Subcutaneous abdominal adipose tissue (tissue), 5 donors: ENCODE data around the gene CYP51A1.
"Not testable (repeated sequence)": the region's sequence is repeated elsewhere in the genome, so short reads cannot be mapped to it uniquely, and the experiment has no call there.

Experiments
- H3K27ac ChIP-seq: one replicate; pipeline ENCODE4 v1.7.0; 2013; ENCODE audit warnings: low read depth, mild to moderate bottlenecking, inconsistent platforms, low read length, moderate library complexity
- H3K27me3 ChIP-seq, 5 donors: one replicate each; pipeline ENCODE4 v1.7.0; 2013; ENCODE audit warnings: low read length in 5 of 5, inconsistent platforms in 1 of 5; ENCODE audit not compliant: control insufficient read depth in 5 of 5, insufficient read depth in 4 of 5
- H3K36me3 ChIP-seq, 5 donors: one replicate each; pipeline ENCODE4 v1.7.0; 2013; ENCODE audit warnings: low read length in 5 of 5; ENCODE audit not compliant: control insufficient read depth in 5 of 5, insufficient read depth in 5 of 5
- H3K4me1 ChIP-seq, 5 donors: one replicate each; pipeline ENCODE4 v1.7.0; 2013; ENCODE audit warnings: low read length in 5 of 5, mild to moderate bottlenecking in 3 of 5, moderate library complexity in 1 of 5; ENCODE audit not compliant: control insufficient read depth in 5 of 5, insufficient read depth in 5 of 5
- H3K4me3 ChIP-seq, 5 donors: one replicate each; pipeline ENCODE4 v1.7.0; 2013; ENCODE audit warnings: low read length in 5 of 5, low read depth in 1 of 5
- H3K9ac ChIP-seq, 5 donors: one replicate each; pipeline ENCODE4 v1.7.0; 2013; ENCODE audit warnings: low read length in 5 of 5, mild to moderate bottlenecking in 4 of 5, moderate library complexity in 3 of 5
- H3K9me3 ChIP-seq, 5 donors: one replicate each; pipeline ENCODE4 v1.7.0; 2013; ENCODE audit warnings: low read length in 5 of 5; ENCODE audit not compliant: control insufficient read depth in 5 of 5
- donor health status: healthy.
- donor health status: healthy.
- donor health status: healthy.
- donor health status: healthy.
- donor health status: healthy.

The CYP51A1 gene

DNA sequence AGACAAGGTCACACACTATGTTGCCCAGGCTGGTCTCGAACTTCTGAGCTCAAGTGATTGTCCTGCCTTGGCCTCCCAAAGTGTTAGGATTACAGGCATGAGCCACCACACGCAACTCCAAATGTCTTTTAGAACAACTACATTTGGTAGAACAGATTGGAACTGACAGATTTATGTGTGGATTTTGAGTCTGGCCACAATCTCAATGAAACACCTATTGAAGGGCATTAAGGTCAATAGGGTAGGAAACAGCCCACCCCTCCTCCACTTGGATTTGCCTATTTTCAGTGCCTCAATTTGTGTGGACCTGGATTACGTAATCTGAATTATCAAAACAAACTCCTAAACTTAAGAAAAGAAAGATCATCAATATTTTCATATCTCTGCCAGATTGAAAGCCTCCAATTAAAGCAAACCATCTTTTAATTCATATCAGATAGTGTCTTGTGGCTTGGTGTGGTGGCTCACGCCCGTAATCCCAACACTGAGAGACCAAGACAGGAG is 15.5 kb upstream of the CYP51A1 start:
- Histone ChIP-seq H3K9me3 (no peaks in the 10 kb centered on the region), H3K4me3 (no peak overlapping the region), H3K27ac (no peak overlapping the region), H3K36me3 (no peaks in the 10 kb centered on the region), H3K4me1 (no peaks in the 10 kb centered on the region), H3K9ac (no peak overlapping the region), H3K27me3 (no peaks in the 10 kb centered on the region)

GRCh38 chr7:92143192-92143880 is 9.1 kb upstream of the CYP51A1 start:
- H3K4me1 ChIP-seq, H3K36me3 ChIP-seq: not testable (repeated sequence)

GRCh38 chr7:92142791-92143190 is 8.5 kb upstream of the CYP51A1 start:
- H3K36me3 ChIP-seq, H3K4me1 ChIP-seq, H3K9me3 ChIP-seq, H3K4me3 ChIP-seq, H3K9ac ChIP-seq, H3K27ac ChIP-seq, H3K27me3 ChIP-seq: not testable (repeated sequence)

More at GRCh38 chr7:92143192-92143880, 9.1 kb upstream of the CYP51A1 start:
- H3K9ac ChIP-seq, H3K4me3 ChIP-seq, H3K9me3 ChIP-seq, H3K27ac ChIP-seq, H3K27me3 ChIP-seq: not testable (repeated sequence)

- no peaks in the 10 kb centered on the region for H3K4me1 ChIP-seq
- no peak overlapping the region for H3K27ac ChIP-seq
- no peaks in the 10 kb centered on the region for H3K9me3 ChIP-seq
- H3K9ac ChIP-seq = no peak overlapping the region
- H3K27me3 ChIP-seq = no peaks in the 10 kb centered on the region
- H3K36me3 ChIP-seq = no peaks in the 10 kb centered on the region
- no peak overlapping the region for H3K4me3 ChIP-seq
Observed at GRCh38 chr7:92141161-92141560, 6.9 kb upstream of the CYP51A1 start.

GRCh38 chr7:92137557-92137956 is 3.3 kb upstream of the CYP51A1 start:
- Histone ChIP-seq H3K4me3 (no peak overlapping the region), H3K9ac (no peak overlapping the region), H3K27me3 (no peaks in the 10 kb centered on the region), H3K36me3 (no peaks in the 10 kb centered on the region), H3K9me3 (no peaks in the 10 kb centered on the region), H3K27ac (no peak overlapping the region), H3K4me1 (peaks cover 0 to 22% (median 14%) of the 10 kb centered on the region in 5 donors)

GRCh38 chr7:92135052-92135889 is 994 bp upstream of the CYP51A1 start:
- H3K27me3 ChIP-seq = no peaks in the 10 kb centered on the region
- peak overlapping the region; percentile 81 to 89 (median 86) for H3K9ac ChIP-seq
- H3K36me3 ChIP-seq = peaks cover 0 to 3% (median 0%) of the 10 kb centered on the region in 5 donors
- H3K27ac ChIP-seq = peak overlapping the region; percentile 95
- H3K9me3 ChIP-seq = no peaks in the 10 kb centered on the region
- peak overlapping the region; percentile 89 to 91 (median 91) for H3K4me3 ChIP-seq
- peaks cover 0 to 28% (median 16%) of the 10 kb centered on the region in 5 donors for H3K4me1 ChIP-seq

DNA sequence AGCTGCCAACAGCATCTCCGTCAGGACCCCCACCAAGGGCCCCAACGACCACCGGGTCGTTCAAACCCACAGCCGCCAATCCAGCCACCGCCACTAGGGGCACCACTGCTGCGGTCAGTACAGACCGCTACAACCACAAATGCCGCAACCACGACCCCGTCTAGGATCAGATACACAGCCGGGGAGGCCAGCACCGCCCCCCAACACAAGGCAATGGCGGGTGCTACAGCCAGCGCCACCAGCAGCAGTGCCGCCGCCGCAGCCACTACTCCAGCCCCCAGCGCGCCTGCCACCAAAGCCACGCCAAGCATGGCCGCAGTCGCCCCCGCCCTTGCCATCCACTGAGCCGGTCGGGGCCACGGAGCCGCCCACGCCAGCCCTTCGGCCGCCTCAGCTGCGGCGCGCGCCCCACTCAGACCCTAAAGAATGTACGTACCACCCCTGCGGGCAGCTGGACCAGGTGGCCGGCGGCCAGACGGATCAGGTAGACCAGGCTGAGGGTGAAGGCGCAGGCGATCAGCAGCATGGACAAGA is 473 bp downstream of the CYP51A1 start:
- H3K9me3 ChIP-seq = no peaks in the 10 kb centered on the region
- peak overlapping the region in 4 of 5 donors; percentile 81 to 88 (median 84) for H3K9ac ChIP-seq
- H3K4me1 ChIP-seq = peaks cover 0 to 28% (median 16%) of the 10 kb centered on the region in 5 donors
- H3K4me3 ChIP-seq = peak overlapping the region; percentile 80 to 91 (median 91)
- H3K27ac ChIP-seq = peak overlapping the region; percentile 95
- H3K27me3 ChIP-seq = no peaks in the 10 kb centered on the region
- peaks cover under 1 to 4% (median 2%) of the 10 kb centered on the region in 5 donors for H3K36me3 ChIP-seq

GRCh38 chr7:92133133-92133736 is 1.0 kb downstream of the CYP51A1 start:
- Histone ChIP-seq H3K27me3 (no peaks in the 10 kb centered on the region), H3K27ac (peak overlapping the region; percentile 95), H3K36me3 (peaks cover 3 to 8% (median 7%) of the 10 kb centered on the region in 5 donors), H3K4me3 (peak overlapping the region; percentile 80 to 91 (median 91)), H3K9ac (peak overlapping the region in 4 of 5 donors; percentile 81 to 88 (median 84)), H3K9me3 (no peaks in the 10 kb centered on the region), H3K4me1 (peaks cover 0 to 28% (median 16%) of the 10 kb centered on the region in 5 donors)

GRCh38 chr7:92131764-92132330 is 2.4 kb downstream of the CYP51A1 start:
- no peak overlapping the region for H3K4me3 ChIP-seq
- H3K27me3 ChIP-seq = no peaks in the 10 kb centered on the region
- no peaks in the 10 kb centered on the region for H3K9me3 ChIP-seq
- H3K36me3 ChIP-seq = peaks cover 10 to 18% (median 16%) of the 10 kb centered on the region in 5 donors
- no peak overlapping the region for H3K27ac ChIP-seq
- H3K4me1 ChIP-seq = peaks cover 0 to 28% (median 16%) of the 10 kb centered on the region in 5 donors
- no peak overlapping the region for H3K9ac ChIP-seq
